ENCODE results near the gene GRM1.

GRCh38 chr6:146277142-146277541 is 248.3 kb downstream of the GRM1 start:
- TF ChIP-seq CTCF (IDR thresholded peaks at IDR 0.05; ENCODE audit: insufficient read depth, low read length) (no peak), POLR2AphosphoS5 (IDR thresholded peaks at IDR 0.05; ENCODE audit: low read depth) (no peak), SPI1 (IDR thresholded peaks at IDR 0.05; ENCODE audit: borderline replicate concordance, low read depth) (no peak), GABPA (IDR thresholded peaks at IDR 0.05; ENCODE audit: low read depth) (no peak)
- TF ChIP-seq, protein P1, sequence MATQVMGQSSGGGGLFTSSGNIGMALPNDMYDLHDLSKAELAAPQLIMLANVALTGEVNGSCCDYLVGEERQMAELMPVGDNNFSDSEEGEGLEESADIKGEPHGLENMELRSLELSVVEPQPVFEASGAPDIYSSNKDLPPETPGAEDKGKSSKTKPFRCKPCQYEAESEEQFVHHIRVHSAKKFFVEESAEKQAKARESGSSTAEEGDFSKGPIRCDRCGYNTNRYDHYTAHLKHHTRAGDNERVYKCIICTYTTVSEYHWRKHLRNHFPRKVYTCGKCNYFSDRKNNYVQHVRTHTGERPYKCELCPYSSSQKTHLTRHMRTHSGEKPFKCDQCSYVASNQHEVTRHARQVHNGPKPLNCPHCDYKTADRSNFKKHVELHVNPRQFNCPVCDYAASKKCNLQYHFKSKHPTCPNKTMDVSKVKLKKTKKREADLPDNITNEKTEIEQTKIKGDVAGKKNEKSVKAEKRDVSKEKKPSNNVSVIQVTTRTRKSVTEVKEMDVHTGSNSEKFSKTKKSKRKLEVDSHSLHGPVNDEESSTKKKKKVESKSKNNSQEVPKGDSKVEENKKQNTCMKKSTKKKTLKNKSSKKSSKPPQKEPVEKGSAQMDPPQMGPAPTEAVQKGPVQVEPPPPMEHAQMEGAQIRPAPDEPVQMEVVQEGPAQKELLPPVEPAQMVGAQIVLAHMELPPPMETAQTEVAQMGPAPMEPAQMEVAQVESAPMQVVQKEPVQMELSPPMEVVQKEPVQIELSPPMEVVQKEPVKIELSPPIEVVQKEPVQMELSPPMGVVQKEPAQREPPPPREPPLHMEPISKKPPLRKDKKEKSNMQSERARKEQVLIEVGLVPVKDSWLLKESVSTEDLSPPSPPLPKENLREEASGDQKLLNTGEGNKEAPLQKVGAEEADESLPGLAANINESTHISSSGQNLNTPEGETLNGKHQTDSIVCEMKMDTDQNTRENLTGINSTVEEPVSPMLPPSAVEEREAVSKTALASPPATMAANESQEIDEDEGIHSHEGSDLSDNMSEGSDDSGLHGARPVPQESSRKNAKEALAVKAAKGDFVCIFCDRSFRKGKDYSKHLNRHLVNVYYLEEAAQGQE (IDR thresholded peaks at IDR 0.05; ENCODE audit: insufficient replicate concordance, low read depth), result no peak

All from HL-60 (cell line).